GM18505 (cell line): ENCODE measurements around the gene PDCD4.

Source experiments
- ATAC-seq: cut with Tn5 transposase; IDR thresholded peaks from one replicate; pipeline ENCODE4 v1.9.1; 2021; ENCODE audit not compliant: unreplicated experiment
- POLR2A ChIP-seq: IDR thresholded peaks from 4 replicates; pipeline ENCODE4 v1.6.1; 2011; ENCODE audit warnings: borderline replicate concordance; ENCODE audit not compliant: insufficient read depth, insufficient read length; ENCODE audit errors: extremely low read depth

Gene PDCD4

GRCh38 chr10:110870823-110871297 lies 868 bp upstream of the PDCD4 start:
- TF ChIP-seq POLR2A, result no peak
- no peak for ATAC-seq

GRCh38 chr10:110872145-110872983 lies 636 bp downstream of the PDCD4 start:
- peak; percentile 37 for TF ChIP-seq POLR2A
- ATAC-seq, result peak; percentile 44

GRCh38 chr10:110872984-110873923 lies 1.5 kb downstream of the PDCD4 start:
- no peak for TF ChIP-seq POLR2A
- no peak for ATAC-seq

GRCh38 chr10:110873951-110874350 lies 2.2 kb downstream of the PDCD4 start:
- no peak for ATAC-seq
- TF ChIP-seq POLR2A, result no peak

- TF ChIP-seq POLR2A, result no peak
- ATAC-seq, result no peak
Measured at GRCh38 chr10:110876000-110876399, 4.3 kb downstream of the PDCD4 start.

- ATAC-seq, result no peak
- TF ChIP-seq POLR2A, result no peak
Measured at GRCh38 chr10:110876788-110877187, 5.1 kb downstream of the PDCD4 start.

GRCh38 chr10:110880012-110880411 lies 8.3 kb downstream of the PDCD4 start:
- TF ChIP-seq POLR2A, result peak; percentile 22
- no peak for ATAC-seq

GRCh38 chr10:110881247-110881646 lies 9.5 kb downstream of the PDCD4 start:
- no peak for ATAC-seq
- TF ChIP-seq POLR2A, result no peak

- ATAC-seq, result no peak
- TF ChIP-seq POLR2A, result no peak
Measured at GRCh38 chr10:110881905-110882304, 10.2 kb downstream of the PDCD4 start.

GRCh38 chr10:110883924-110884323 lies 12.2 kb downstream of the PDCD4 start:
- no peak for TF ChIP-seq POLR2A
- ATAC-seq, result no peak

GRCh38 chr10:110885932-110886674 lies 14.4 kb downstream of the PDCD4 start:
- TF ChIP-seq POLR2A, result no peak
- ATAC-seq, result no peak

GRCh38 chr10:110887560-110887959 lies 15.8 kb downstream of the PDCD4 start:
- ATAC-seq, result no peak
- no peak for TF ChIP-seq POLR2A

GRCh38 chr10:110892602-110893288 lies 21.0 kb downstream of the PDCD4 start:
- TF ChIP-seq POLR2A, result no peak
- ATAC-seq, result no peak

GRCh38 chr10:110893559-110894179 lies 21.9 kb downstream of the PDCD4 start:
- ATAC-seq, result no peak
- no peak for TF ChIP-seq POLR2A
